H9 (cell line): ENCODE results near the gene PIGM. TPM values are rescaled to one million over a fixed set of nuclear protein-coding genes. Genes with fewer than 3 reads are reported as not detected.

Experiments used
- DNase-seq: peaks from one replicate; pipeline ENCODE4 v3.0.0-alpha.2; 2017
- H2AFZ ChIP-seq: one replicate; pipeline ENCODE4 v1.6.1; 2013; ENCODE audit warnings: mild to moderate bottlenecking, low read length, control low read depth, moderate library complexity
- H2AK5ac ChIP-seq: 2 replicates; pipeline ENCODE4 v1.6.1; 2013; ENCODE audit warnings: low read length, control low read depth, mixed read lengths; ENCODE audit not compliant: insufficient read length
- H2BK120ac ChIP-seq: one replicate; pipeline ENCODE4 v1.6.1; 2013; ENCODE audit warnings: low read depth, mild to moderate bottlenecking, low read length, control low read depth, inconsistent platforms; ENCODE audit not compliant: poor library complexity, severe bottlenecking
- H2BK12ac ChIP-seq: 2 replicates; pipeline ENCODE4 v1.6.1; 2013; ENCODE audit warnings: low read length, control low read depth, mixed read lengths, low read depth; ENCODE audit not compliant: insufficient read length
- H2BK15ac ChIP-seq: 2 replicates; pipeline ENCODE4 v1.6.1; 2013; ENCODE audit warnings: low read depth, low read length, control low read depth
- H2BK20ac ChIP-seq: one replicate; pipeline ENCODE4 v1.6.1; 2013; ENCODE audit warnings: low read depth, mild to moderate bottlenecking, low read length, control low read depth, inconsistent platforms; ENCODE audit not compliant: poor library complexity, severe bottlenecking
- H2BK5ac ChIP-seq: 2 replicates; pipeline ENCODE4 v1.6.1; 2013; ENCODE audit warnings: low read length, control low read depth, mixed read lengths; ENCODE audit not compliant: insufficient read length
- H3K14ac ChIP-seq: 2 replicates; pipeline ENCODE4 v1.6.1; 2013; ENCODE audit warnings: low read length, control low read depth; ENCODE audit not compliant: insufficient read depth
- H3K18ac ChIP-seq: 2 replicates; pipeline ENCODE4 v1.6.1; 2013; ENCODE audit warnings: low read depth, mild to moderate bottlenecking, mixed read lengths, low read length, control low read depth; ENCODE audit not compliant: insufficient read length
- H3K23ac ChIP-seq: 2 replicates; pipeline ENCODE4 v1.6.1; 2013; ENCODE audit warnings: low read length, control low read depth, mixed read lengths, low read depth; ENCODE audit not compliant: insufficient read length
- H3K23me2 ChIP-seq: 2 replicates; pipeline ENCODE4 v1.6.1; 2013; ENCODE audit warnings: low read depth, mild to moderate bottlenecking, mixed read lengths, low read length, control low read depth; ENCODE audit not compliant: insufficient read length, poor library complexity, severe bottlenecking
- H3K27ac ChIP-seq: 2 replicates; pipeline ENCODE4 v1.5.1; 2013; ENCODE audit warnings: low read length, control low read depth, mixed read lengths, low read depth; ENCODE audit not compliant: insufficient read length
- H3K27me3 ChIP-seq: 2 replicates; pipeline ENCODE4 v1.6.1; 2013; ENCODE audit warnings: low read length, control low read depth, inconsistent platforms; ENCODE audit not compliant: insufficient read depth
- H3K4ac ChIP-seq: 2 replicates; pipeline ENCODE4 v1.6.1; 2013; ENCODE audit warnings: low read depth, mild to moderate bottlenecking, control low read depth, inconsistent platforms, low read length, moderate library complexity
- H3K4me1 ChIP-seq: 2 replicates; pipeline ENCODE4 v1.6.1; 2013; ENCODE audit warnings: low read length, control low read depth, inconsistent platforms; ENCODE audit not compliant: insufficient read depth
- H3K4me2 ChIP-seq: 2 replicates; pipeline ENCODE4 v1.6.1; 2013; ENCODE audit warnings: low read length, control low read depth, mixed read lengths; ENCODE audit not compliant: insufficient read length, insufficient read depth
- H3K56ac ChIP-seq: 2 replicates; pipeline ENCODE4 v1.6.1; 2013; ENCODE audit warnings: low read depth, mild to moderate bottlenecking, mixed read lengths, low read length, control low read depth; ENCODE audit not compliant: insufficient read length
- H3K79me1 ChIP-seq: 2 replicates; pipeline ENCODE4 v1.6.1; 2013; ENCODE audit warnings: low read depth, mild to moderate bottlenecking, moderate library complexity, low read length, control low read depth, inconsistent platforms; ENCODE audit not compliant: insufficient read depth, poor library complexity, severe bottlenecking
- H3K79me2 ChIP-seq: 2 replicates; pipeline ENCODE4 v1.6.1; 2013; ENCODE audit warnings: low read length, control low read depth, inconsistent platforms; ENCODE audit not compliant: insufficient read depth
- H3K9ac ChIP-seq: 2 replicates; pipeline ENCODE4 v1.6.1; 2013; ENCODE audit warnings: low read length, control low read depth, mixed read lengths; ENCODE audit not compliant: insufficient read length; ENCODE audit errors: extremely low read depth
- H3K9me3 ChIP-seq: one replicate; pipeline ENCODE4 v1.6.1; 2013; ENCODE audit warnings: low read depth, low read length, inconsistent platforms; ENCODE audit not compliant: control insufficient read depth
- H3T11ph ChIP-seq: one replicate; pipeline ENCODE4 v1.6.1; 2013; ENCODE audit warnings: mild to moderate bottlenecking, low read length, control low read depth, inconsistent platforms
- H4K20me1 ChIP-seq: one replicate; pipeline ENCODE4 v1.6.1; 2013; ENCODE audit not compliant: control insufficient read depth, insufficient read length, insufficient read depth
- H4K5ac ChIP-seq: 2 replicates; pipeline ENCODE4 v1.6.1; 2013; ENCODE audit warnings: low read depth, mild to moderate bottlenecking, mixed read lengths, low read length, control low read depth; ENCODE audit not compliant: insufficient read length
- H4K8ac ChIP-seq: replicated peaks from 2 replicates; pipeline ENCODE4 v1.6.1; 2013; ENCODE audit warnings: low read length, control low read depth, mixed read lengths, low read depth; ENCODE audit not compliant: insufficient read length
- H4K91ac ChIP-seq: 2 replicates; pipeline ENCODE4 v1.6.1; 2013; ENCODE audit warnings: low read depth, mild to moderate bottlenecking, moderate library complexity, mixed read lengths, low read length, control low read depth; ENCODE audit not compliant: insufficient read length
- H3K27ac Mint-ChIP-seq, 3 experiments: 2 replicates in 2 of 3; 3 replicates in 1 of 3; pipeline ENCODE4 v1.8.0; 2020 to 2021; ENCODE audit warnings: mixed read lengths in 3 of 3, mild to moderate bottlenecking in 1 of 3, moderate library complexity in 1 of 3
- H3K27me3 Mint-ChIP-seq: 2 replicates; pipeline ENCODE4 v1.8.0; 2021; ENCODE audit warnings: low read depth, mild to moderate bottlenecking, moderate library complexity, mixed read lengths
- H3K36me3 Mint-ChIP-seq, 3 experiments: 2 replicates in 2 of 3; 3 replicates in 1 of 3; pipeline ENCODE4 v1.8.0; 2020 to 2021; ENCODE audit warnings: low read depth in 3 of 3, mixed read lengths in 3 of 3; ENCODE audit not compliant: insufficient read depth in 1 of 3
- H3K4me1 Mint-ChIP-seq, 2 experiments: 2 replicates each; pipeline ENCODE4 v1.8.0; 2020; ENCODE audit warnings: mixed read lengths in 2 of 2
- H3K4me3 Mint-ChIP-seq, 2 experiments: 2 replicates in 1 of 2; 3 replicates in 1 of 2; pipeline ENCODE4 v1.8.0; 2020 to 2021; ENCODE audit warnings: mild to moderate bottlenecking in 2 of 2, mixed read lengths in 2 of 2, moderate library complexity in 1 of 2
- H3K9me3 Mint-ChIP-seq, 2 experiments: 2 replicates in 1 of 2; 3 replicates in 1 of 2; pipeline ENCODE4 v1.8.0; 2020; ENCODE audit warnings: mild to moderate bottlenecking in 2 of 2, mixed read lengths in 2 of 2, moderate library complexity in 1 of 2
- CTCF ChIP-seq: fragments of 200-600 bp; sonication (generic); conservative IDR thresholded peaks from 3 replicates; pipeline ENCODE4 v1.8.0; 2021; ENCODE audit warnings: antibody characterized with exemption, mild to moderate bottlenecking
- WGBS: extraction: QIAGEN DNeasy Blood & Tissue Kit; methylation state at CpG from one replicate; pipeline ENCODE4 v1.1.7; 2013; ENCODE audit warnings: missing lambda C conversion rate, low lambda C conversion rate, mixed read lengths; ENCODE audit not compliant: insufficient read length; ENCODE audit errors: extremely low coverage; 5-methylcytosine and 5-hydroxymethylcytosine counted together
- total RNA-seq: library from RNA; stranded (reverse); gene quantifications from 2 replicates; pipeline ENCODE4 v1.2.1, GENCODE V29; 2021

Gene PIGM
- total RNA-seq, 1 experiment from 2014 or later: 5.9 TPM

- Histone ChIP-seq H3K27me3 (no peaks in the 10 kb centered on the region), H3K23ac (no peak overlapping the region), H4K8ac (no peak overlapping the region), H3K9me3 (no peaks in the 10 kb centered on the region), H2BK5ac (no peak overlapping the region), H2AK5ac (no peak overlapping the region), H3K56ac (no peak overlapping the region), H3K23me2 (no peaks in the 10 kb centered on the region), H3K4me1 (peaks cover 6% of the 10 kb centered on the region; the same call in 1 of the 2 replicates), H2BK15ac (no peak overlapping the region), H2BK20ac (no peak overlapping the region), H4K20me1 (no peaks in the 10 kb centered on the region), H3K27ac (no peak overlapping the region), H3T11ph (no peak overlapping the region), H3K9ac (no peak overlapping the region), H3K4me2 (peak overlapping the region; percentile 11), H3K4ac (no peak overlapping the region), H3K14ac (no peak overlapping the region), H2AFZ (no peak overlapping the region), H3K79me2 (no peaks in the 10 kb centered on the region), H3K79me1 (no peaks in the 10 kb centered on the region), H4K91ac (no peak overlapping the region), H4K5ac (no peak overlapping the region), H3K18ac (no peak overlapping the region), H2BK120ac (no peak overlapping the region), H2BK12ac (no peak overlapping the region)
- H3K27ac Mint-ChIP-seq: peak overlapping the region in 2 of 3 experiments; percentile 1 to 48; a peak in 2 of 7 replicates
- peaks cover 28 to 32% of the 10 kb centered on the region in 2 experiments for H3K4me1 Mint-ChIP-seq
- H3K36me3 Mint-ChIP-seq: no peaks in the 10 kb centered on the region
- DNase-seq: peak; percentile 68
- peaks cover 13% of the 10 kb centered on the region for H3K27me3 Mint-ChIP-seq
- no CpG with 5 or more reads among the region's 11 CpGs for WGBS
- no peaks in the 10 kb centered on the region for H3K9me3 Mint-ChIP-seq
- H3K4me3 Mint-ChIP-seq: peak overlapping the region in 1 of 2 experiments; percentile 31; a peak in 3 of 5 replicates
- peak; percentile 84 for TF ChIP-seq CTCF
These were observed 14.8 kb upstream of the PIGM start for GRCh38 chr1:160046494-160047110.
